Heart left ventricle (tissue), 13 donors: ENCODE data around the gene ZNF691.
"Not testable (repeated sequence)": the region's sequence is repeated elsewhere in the genome, so short reads cannot be mapped to it uniquely, and the experiment has no call there.

Experiments used
- POLR2A ChIP-seq, 2 donors: fragments of 450-650 bp; IDR thresholded peaks; one replicate each; pipeline ENCODE4 v1.6.1; 2017; ENCODE audit warnings: antibody characterized with exemption in 2 of 2, mild to moderate bottlenecking in 2 of 2, moderate library complexity in 2 of 2
- TF ChIP-seq, protein P1 (sequence below), 12 donors: fragments of 200-600 bp; sonication (generic) in 4 of 12; IDR thresholded peaks; one replicate each; pipeline versions ENCODE4 v1.5.0 to v1.8.0; 2018 to 2022; ENCODE audit warnings: antibody characterized with exemption in 12 of 12, mild to moderate bottlenecking in 5 of 12
- donor health status: ischemic (EF 13 %, LVEDD 7.1; RV severe dilation, severe dysfunction).
- donor health status: DM: no; HTN: yes; CAD: no.
- donor health status: DM: no; HTN: no; CAD: no.
- donor health status: ischemic (EF 25% LVEDD 6.9; RV normal size, moderate dysfunction).
- donor health status: ischemic (EF 25% LVEDD 5.7; RV mildly dilated, moderate dysfunction).
- donor health status: ischemic (EF 35%, LVEDD 5.7; RV mildly dilated, moderate dysfunction).
- donor health status: nonischemic (EF 11% LVEDD 7.7; RV severe dilation, severe dysfunction).
- donor health status: DM: yes; HTN: yes; CAD: no.
- donor health status: PGD.
- donor health status: ischemic (EF 29% LVEDD 5.4; RV normal size, mild dysfunction).
- donor health status: nonischemic (EF 23%, LVEDD 6.1; RV moderate dilation, normal function).

DNA sequence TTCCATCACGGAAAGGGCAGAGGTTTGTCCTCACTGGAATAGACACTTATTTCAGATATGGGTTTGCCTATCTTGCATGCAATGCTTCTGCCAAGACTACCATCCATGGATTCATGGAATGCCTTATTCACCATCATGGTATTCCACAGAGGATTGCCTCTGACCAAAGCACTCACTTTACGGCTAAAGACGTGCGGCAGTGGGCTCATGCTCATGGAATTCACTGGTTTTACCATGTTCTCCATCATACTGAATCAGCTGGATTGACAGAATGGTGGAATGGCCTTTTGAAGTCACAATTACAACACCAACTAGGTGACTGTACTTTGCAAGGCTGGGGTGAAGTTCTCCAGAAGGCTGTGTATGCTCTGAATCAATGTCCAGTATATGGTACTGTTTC, 22.1 kb downstream of the ZNF691 start:
- TF ChIP-seq, protein P1, sequence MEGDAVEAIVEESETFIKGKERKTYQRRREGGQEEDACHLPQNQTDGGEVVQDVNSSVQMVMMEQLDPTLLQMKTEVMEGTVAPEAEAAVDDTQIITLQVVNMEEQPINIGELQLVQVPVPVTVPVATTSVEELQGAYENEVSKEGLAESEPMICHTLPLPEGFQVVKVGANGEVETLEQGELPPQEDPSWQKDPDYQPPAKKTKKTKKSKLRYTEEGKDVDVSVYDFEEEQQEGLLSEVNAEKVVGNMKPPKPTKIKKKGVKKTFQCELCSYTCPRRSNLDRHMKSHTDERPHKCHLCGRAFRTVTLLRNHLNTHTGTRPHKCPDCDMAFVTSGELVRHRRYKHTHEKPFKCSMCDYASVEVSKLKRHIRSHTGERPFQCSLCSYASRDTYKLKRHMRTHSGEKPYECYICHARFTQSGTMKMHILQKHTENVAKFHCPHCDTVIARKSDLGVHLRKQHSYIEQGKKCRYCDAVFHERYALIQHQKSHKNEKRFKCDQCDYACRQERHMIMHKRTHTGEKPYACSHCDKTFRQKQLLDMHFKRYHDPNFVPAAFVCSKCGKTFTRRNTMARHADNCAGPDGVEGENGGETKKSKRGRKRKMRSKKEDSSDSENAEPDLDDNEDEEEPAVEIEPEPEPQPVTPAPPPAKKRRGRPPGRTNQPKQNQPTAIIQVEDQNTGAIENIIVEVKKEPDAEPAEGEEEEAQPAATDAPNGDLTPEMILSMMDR (IDR thresholded peaks at IDR 0.05) = not testable (repeated sequence)
- TF ChIP-seq POLR2A (IDR thresholded peaks at IDR 0.05) = not testable (repeated sequence)
